ENCODE results near the gene GPLD1. TPM values are rescaled to one million over a fixed set of nuclear protein-coding genes. Genes with fewer than 3 reads are reported as not detected.

GPLD1 gene
- total and polyA plus RNA-seq, 9 of the 15 experiments (the other 6 are each of a cell fraction or from before 2014, with no cell fraction given), result 0.11 to 1.3 (median 0.82) TPM

DNA sequence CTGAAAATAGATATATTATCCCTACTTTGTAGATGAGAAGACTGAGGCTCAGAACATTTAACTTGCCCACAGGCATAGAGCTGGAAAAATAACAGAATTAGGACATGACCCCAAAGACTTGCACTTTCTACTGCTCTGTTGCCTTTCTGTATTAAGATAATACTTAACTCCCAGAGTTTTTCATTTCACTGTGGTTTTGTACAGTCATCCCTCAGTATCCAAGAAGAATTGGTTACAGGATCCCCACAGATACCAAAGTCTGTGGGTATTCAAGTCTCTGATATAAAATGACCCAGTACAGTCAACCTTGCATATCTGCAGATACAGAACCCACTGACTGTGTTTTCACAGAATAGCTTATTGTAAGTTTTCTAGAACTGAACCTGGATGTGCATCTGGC, 69.9 kb downstream of the GPLD1 start:
- ChIA-PET CTCF (ENCODE audit: low intra/inter-chr PET ratio) (no interaction called here), POLR2A (no interaction called here)
- Histone ChIP-seq H2AFZ (ENCODE audit: low read depth, low read length) (no peak overlapping the region), H3K4me1 (replicated peaks in 1 of 2; ENCODE audit: control insufficient read depth in 2 of 2, insufficient read depth in 2 of 2, low read length in 2 of 2) (no peaks in the 10 kb centered on the region), H3K9me1 (ENCODE audit: control insufficient read depth, insufficient read depth, low read length) (no peaks in the 10 kb centered on the region), H3K9ac (ENCODE audit: insufficient read depth in 1 of 2, low read depth in 2 of 2, low read length in 2 of 2) (no peak overlapping the region), H3K27ac (ENCODE audit: extremely low read depth, low read depth, low read length) (no peak overlapping the region), H4K20me1 (replicated peaks; ENCODE audit: control insufficient read depth, insufficient read depth, low read length) (no peaks in the 10 kb centered on the region), H3K4me2 (ENCODE audit: insufficient read depth, low read length) (no peak overlapping the region), H3K9me3 (replicated peaks; ENCODE audit: control insufficient read depth, insufficient read depth, low read depth, low read length) (no peaks in the 10 kb centered on the region), H3K36me3 (ENCODE audit: control insufficient read depth, insufficient read depth, low read length) (peaks cover 99% of the 10 kb centered on the region), H3K4me3 (no peak overlapping the region), H3K27me3 (ENCODE audit: control insufficient read depth in 2 of 2, insufficient read depth in 2 of 2, low read length in 2 of 2) (no peaks in the 10 kb centered on the region), H3K79me2 (ENCODE audit: control insufficient read depth, insufficient read depth, low read length) (no peaks in the 10 kb centered on the region)
- in situ Hi-C loops (cut with MboI), result no loop called here
- DNase-seq (ENCODE audit: extremely low read depth in 1 of 4, low spot score in 3 of 4) (no peak), ATAC-seq (no peak), FAIRE-seq (no peak)
- intact Hi-C loops (cut with micrococcal nuclease), result no loop called here
- TF ChIP-seq ZFX (CRISPR knock-in tag; IDR thresholded peaks at IDR 0.05) (no peak), RBM25 (IDR thresholded peaks at IDR 0.05; ENCODE audit: low read depth, low read length, severe bottlenecking) (peak; percentile 40)
- BruUV-seq (replicated peaks), result no TSS peak

DNA sequence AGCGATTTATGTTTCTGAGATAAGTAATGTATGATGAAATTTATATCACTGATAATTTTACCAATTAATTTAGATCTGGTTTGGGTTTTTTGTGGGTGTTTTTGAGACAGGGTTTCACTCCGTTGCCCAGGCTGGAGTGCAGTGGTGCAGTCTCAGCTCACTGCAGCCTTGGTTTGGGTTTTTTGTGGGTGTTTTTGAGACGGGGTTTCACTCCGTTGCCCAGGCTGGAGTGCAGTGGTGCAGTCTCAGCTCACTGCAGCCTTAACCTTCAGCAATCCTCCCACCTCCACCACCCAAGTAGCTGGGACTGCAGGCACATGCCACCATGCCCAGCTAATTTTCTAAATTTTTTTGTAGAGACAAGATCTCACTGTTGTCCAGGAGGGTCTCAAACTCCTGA, 73.6 kb downstream of the GPLD1 start:
- CTCF ChIA-PET (ENCODE audit: low intra/inter-chr PET ratio), result no interaction called here
- FAIRE-seq, result no peak
- TF ChIP-seq MCM3 (IDR thresholded peaks at IDR 0.05), result no peak
- TF ChIP-seq, protein P1, sequence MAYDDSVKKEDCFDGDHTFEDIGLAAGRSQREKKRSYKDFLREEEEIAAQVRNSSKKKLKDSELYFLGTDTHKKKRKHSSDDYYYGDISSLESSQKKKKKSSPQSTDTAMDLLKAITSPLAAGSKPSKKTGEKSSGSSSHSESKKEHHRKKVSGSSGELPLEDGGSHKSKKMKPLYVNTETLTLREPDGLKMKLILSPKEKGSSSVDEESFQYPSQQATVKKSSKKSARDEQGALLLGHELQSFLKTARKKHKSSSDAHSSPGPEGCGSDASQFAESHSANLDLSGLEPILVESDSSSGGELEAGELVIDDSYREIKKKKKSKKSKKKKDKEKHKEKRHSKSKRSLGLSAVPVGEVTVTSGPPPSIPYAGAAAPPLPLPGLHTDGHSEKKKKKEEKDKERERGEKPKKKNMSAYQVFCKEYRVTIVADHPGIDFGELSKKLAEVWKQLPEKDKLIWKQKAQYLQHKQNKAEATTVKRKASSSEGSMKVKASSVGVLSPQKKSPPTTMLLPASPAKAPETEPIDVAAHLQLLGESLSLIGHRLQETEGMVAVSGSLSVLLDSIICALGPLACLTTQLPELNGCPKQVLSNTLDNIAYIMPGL (CRISPR knock-in tag; IDR thresholded peaks at IDR 0.05), result no peak
- no peak for TF ChIP-seq SRSF7 (optimal IDR thresholded peaks at IDR 0.05; ENCODE audit: low read depth, low read length)
- TF ChIP-seq KDM1A (IDR thresholded peaks at IDR 0.05), result no peak
- no peak for TF ChIP-seq SRSF1 (IDR thresholded peaks at IDR 0.05; ENCODE audit: low read depth, low read length)
- TF ChIP-seq TCF3 (CRISPR knock-in tag; IDR thresholded peaks at IDR 0.05), result no peak
- TF ChIP-seq, protein P2, sequence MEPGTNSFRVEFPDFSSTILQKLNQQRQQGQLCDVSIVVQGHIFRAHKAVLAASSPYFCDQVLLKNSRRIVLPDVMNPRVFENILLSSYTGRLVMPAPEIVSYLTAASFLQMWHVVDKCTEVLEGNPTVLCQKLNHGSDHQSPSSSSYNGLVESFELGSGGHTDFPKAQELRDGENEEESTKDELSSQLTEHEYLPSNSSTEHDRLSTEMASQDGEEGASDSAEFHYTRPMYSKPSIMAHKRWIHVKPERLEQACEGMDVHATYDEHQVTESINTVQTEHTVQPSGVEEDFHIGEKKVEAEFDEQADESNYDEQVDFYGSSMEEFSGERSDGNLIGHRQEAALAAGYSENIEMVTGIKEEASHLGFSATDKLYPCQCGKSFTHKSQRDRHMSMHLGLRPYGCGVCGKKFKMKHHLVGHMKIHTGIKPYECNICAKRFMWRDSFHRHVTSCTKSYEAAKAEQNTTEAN (CRISPR knock-in tag; IDR thresholded peaks at IDR 0.05), result no peak
- no peak for TF ChIP-seq CCNT2 (IDR thresholded peaks at IDR 0.05; ENCODE audit: borderline replicate concordance, extremely low read depth, insufficient read length, low read depth, low read length)

More for the DNA sequence above, 73.6 kb downstream of the GPLD1 start:
- no peak overlapping the region for H2AFZ ChIP-seq (ENCODE audit: low read depth, low read length)
- H3K9me3 ChIP-seq (replicated peaks; ENCODE audit: control insufficient read depth, insufficient read depth, low read depth, low read length), result no peaks in the 10 kb centered on the region
- no peak overlapping the region for H3K4me2 ChIP-seq (ENCODE audit: insufficient read depth, low read length)
- H4K20me1 ChIP-seq (replicated peaks; ENCODE audit: control insufficient read depth, insufficient read depth, low read length), result no peaks in the 10 kb centered on the region
- no peaks in the 10 kb centered on the region for H3K4me1 ChIP-seq (replicated peaks in 1 of 2; ENCODE audit: control insufficient read depth in 2 of 2, insufficient read depth in 2 of 2, low read length in 2 of 2)
- no peak for ATAC-seq
- in situ Hi-C loops (cut with MboI) (no loop called here), intact Hi-C loops (cut with micrococcal nuclease) (no loop called here)
- H3K36me3 ChIP-seq (ENCODE audit: control insufficient read depth, insufficient read depth, low read length), result peaks cover 92% of the 10 kb centered on the region
- no peaks in the 10 kb centered on the region for H3K79me2 ChIP-seq (ENCODE audit: control insufficient read depth, insufficient read depth, low read length)
- BruUV-seq (replicated peaks), result no TSS peak
- H3K9ac ChIP-seq (ENCODE audit: insufficient read depth in 1 of 2, low read depth in 2 of 2, low read length in 2 of 2), result no peak overlapping the region
- no peak overlapping the region for H3K27ac ChIP-seq (ENCODE audit: extremely low read depth, low read depth, low read length)
- DNase-seq (ENCODE audit: extremely low read depth in 1 of 4, low spot score in 3 of 4), result no peak
- WGBS (ENCODE audit: insufficient coverage, low coverage, missing lambda C conversion rate), result 97% methylated on average over 4 of the region's 4 CpGs
- H3K27me3 ChIP-seq (ENCODE audit: control insufficient read depth in 2 of 2, insufficient read depth in 2 of 2, low read length in 2 of 2), result no peaks in the 10 kb centered on the region
- H3K9me1 ChIP-seq (ENCODE audit: control insufficient read depth, insufficient read depth, low read length), result no peaks in the 10 kb centered on the region
- POLR2A ChIA-PET, result interaction anchor here (0.8 kb wide), 1 partner anchor 11 kb away, joined by 3 read pairs; no protein-coding TSS in a partner anchor
- no peak overlapping the region for H3K4me3 ChIP-seq
